Activated T-helper 9 cell treated with anti-CD3 and anti-CD28 coated beads, Interleukin-2, amount 50 U/mL, for 16 hours (primary cell): ENCODE data around the gene ZNF438.
"Not testable (repeated sequence)": the region's sequence is repeated elsewhere in the genome, so short reads cannot be mapped to it uniquely, and the experiment has no call there.

Experiments
- DNase-seq: peaks from one replicate; pipeline ENCODE4 v3.0.0-alpha.2; 2020; ENCODE audit warnings: low read depth

ZNF438 gene

DNA sequence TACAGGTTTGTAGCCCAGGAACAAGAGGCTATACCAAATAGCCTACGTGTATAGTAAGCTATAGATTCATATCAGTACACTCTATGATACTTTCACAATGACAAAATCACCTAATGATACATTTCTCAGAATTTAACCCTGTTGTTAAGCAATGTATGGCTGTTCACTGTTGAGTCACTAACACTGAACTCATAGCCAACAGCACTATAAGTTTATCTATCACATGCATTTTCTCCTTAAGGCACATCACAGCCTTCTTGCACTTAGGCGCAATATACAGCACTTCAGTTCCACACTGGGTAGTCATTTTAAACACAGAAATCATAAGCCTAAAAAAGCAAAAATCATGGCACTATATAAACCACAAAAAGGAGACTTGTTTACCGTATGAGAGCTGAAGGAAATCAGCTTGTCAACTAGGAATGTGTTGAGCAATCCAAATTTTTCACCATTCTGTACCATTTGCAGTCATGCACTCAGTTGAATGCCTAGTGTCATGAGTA, 45.6 kb downstream of the ZNF438 start:
- DNase-seq, result no peak

DNA sequence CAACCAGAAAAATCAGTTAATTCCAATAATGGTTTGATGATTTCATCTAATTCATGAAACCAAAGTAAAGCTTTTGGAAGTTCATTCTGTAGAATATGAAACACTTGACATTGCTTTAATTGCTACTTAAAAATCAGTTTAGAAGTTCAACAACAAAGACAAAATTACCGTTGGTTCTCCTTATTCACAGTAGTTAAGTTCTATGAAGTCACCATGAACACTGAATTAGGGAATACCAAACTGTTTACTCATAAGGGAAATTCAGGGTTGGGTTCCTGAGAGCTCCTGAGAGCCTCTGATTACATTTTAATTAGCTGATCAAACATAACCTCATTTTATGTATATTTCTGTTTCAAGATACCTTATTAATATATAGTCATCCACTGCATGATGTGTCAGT, 46.2 kb downstream of the ZNF438 start:
- no peak for DNase-seq

DNA sequence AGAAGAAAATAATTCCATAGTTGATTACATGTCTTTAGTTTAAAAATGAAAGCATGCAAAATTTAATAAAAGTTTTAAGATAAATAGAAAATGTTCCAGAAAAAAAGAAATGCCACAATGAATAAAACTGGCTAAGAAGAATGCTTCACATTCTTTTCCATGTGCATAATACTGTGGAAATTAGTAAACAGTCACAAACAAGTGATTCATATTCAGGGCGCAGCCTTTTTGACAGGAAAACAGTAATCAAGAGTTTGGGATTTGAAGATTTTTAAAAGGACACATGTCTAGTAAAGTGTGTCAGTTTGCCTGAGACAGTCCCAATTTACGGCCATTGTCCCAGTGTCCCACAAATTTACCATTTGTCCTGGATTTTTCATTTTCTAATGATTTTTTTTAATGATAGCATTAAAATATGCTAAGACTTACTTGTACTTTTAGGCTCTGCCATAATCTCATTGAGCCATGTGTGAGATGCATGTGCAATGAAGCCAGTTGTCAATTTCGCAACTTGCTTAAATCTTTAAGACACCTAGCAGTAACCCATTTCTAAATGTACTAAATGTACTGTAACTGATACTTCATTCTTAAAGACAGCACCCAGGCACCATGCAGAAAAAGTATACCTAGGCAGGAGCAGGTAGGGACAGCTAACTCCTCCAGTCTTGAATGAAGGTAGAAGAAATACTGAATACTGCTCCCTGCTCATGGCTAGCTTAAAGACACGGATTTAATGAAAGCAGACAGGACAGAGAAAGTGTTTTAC, 46.9 kb downstream of the ZNF438 start:
- no peak for DNase-seq

DNA sequence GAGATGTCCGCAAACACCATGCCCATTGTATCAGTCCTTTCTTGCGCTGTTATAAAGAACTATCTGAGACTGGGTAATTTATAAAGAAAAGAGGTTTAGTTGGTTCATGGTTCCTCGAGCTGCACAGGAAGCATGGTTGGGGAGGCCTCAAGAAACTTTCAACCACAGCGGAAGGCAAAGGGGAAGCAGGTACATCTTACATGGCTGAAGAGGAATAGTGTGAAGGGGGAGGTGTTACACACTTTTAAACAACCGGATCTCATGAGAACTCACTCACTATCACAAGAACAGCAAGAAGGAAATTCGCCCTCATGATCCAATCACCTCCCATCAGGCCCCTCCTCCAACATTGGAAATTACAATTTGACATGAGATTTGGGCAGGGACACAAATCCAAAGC, 48.5 kb downstream of the ZNF438 start:
- not testable (repeated sequence) for DNase-seq

DNA sequence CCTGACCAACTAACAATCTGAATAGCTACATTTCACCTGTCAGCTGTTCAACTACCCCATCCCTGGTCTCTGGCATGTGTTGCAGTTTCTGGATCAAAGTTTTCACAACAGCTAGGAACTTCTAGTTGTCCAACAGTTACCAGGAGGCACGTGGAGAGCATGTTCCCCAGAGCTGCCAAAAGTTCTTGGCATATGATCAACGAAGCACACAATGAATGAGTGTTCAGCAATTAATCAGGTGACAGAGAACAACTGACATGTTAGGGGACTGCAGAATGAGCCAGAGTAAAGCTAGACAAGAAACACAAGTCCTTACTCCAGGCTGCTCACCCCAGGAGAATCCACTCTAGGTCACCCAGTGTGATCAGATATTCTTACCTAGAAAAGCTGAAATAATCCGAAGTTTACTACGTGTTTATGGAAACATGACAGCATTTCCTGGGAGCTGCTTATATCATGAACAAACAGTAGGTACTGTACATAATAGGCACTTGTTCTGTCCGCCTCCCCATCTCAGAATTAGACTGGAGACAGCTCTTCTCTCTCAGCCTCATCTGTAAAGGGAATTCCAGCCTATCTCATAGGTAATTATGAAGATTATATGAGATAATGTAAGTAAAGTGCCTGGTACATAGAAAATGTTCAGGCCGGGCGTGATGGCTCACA, 50.6 kb downstream of the ZNF438 start:
- DNase-seq, result no peak

DNA sequence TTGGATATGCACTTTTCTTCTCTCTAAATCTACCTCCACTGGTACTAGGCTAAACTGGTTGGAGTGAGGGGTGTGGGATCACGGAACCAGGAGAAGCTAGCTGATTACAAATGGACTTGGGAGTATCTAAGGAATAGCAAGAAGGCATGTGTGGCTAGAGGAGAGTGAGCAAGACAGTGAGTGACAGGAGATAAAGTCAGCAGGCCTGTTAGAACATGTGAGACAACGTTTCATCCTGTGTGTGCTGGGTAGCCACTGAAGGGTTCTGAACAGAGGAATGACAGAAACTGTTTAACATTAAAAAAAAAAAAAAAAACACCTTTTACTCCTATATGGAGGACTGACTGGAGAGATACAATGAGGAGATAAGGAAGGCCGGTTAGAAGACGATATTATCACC, 51.7 kb downstream of the ZNF438 start:
- no peak for DNase-seq

DNA sequence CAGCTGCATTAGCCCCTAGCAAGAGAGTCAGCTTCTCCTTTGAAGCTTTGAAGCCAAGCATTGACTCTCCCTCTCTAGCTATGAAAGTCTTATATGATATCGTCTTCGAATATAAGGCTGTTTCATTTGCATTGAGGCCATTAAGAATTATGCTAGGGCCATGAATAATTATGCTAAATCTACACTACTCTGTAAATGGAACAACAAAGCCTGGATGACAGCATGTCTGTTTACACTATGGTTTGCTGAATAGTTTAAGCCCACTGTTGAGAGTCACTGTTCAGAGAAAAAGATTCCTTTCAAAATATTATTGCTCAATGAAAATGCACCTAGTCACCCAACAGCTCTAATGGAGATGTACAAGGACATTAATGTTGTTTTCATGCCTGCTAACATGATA, 52.8 kb downstream of the ZNF438 start:
- DNase-seq, result no peak

DNA sequence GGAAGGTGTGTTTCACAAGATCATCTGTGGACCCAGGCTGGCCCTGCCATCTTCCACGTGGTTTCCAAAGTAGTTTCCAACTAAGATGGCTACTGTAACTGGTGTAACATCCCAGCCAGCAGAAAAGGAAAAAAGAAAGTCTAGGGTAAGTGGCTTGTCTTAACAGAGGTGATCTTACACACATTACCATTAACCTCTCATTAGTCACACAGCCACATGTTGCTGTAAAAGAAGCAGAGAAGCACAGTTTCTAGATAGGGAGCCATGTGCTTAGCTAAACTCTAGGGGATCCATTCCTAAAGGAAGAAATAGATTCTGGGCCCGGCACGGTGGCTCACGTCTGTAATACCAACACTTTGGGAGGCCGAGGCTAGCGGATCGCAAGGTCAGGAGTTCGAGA, 54.3 kb downstream of the ZNF438 start:
- no peak for DNase-seq

DNA sequence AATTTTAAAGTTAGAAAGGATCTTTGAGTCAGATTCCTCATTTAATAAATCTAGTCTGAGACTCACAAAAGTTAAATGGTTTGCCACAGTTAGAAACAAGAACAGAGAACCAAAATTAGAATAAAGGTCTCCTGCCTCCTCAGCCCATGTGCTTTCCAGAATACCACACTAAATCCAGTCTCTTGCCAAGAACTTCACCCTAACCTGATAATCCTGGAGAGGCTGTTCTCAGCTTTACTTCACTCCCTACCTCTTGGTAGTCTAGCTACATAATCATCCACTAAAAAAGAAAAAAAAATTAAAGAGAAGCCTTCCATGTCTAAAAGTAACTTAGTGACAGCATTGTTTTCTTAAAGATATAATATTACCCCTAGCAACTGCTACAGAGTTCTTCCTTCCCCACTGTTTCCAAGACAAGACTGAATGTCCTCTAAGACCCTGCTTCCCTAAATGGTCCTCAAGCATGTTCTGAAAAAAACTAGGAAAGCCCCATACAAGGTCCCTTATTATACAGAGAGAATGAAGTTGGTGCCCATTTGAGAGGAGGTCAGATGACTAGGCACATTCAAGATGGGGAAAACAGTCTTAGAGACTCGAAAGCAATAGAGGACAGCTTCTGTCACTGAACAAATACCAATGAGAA, 56.8 kb downstream of the ZNF438 start:
- no peak for DNase-seq

DNA sequence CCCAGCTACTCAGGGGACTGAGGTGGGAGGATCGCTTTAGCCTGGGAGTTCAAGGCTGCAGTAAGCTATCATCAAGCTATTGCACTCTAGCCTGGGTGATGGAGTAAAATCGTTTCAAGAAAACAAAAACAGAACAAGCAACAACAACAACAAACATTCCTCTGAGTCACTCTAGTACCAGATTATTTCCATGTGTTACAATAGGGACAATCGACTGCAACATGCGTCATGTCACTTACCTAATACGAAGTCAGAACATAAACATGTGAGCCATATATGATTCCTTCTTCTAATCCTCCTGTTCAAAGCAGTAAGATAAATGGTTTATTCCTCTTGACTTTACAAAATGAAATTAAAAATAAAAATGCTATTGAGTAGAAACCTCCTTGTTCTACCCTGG, 57.3 kb downstream of the ZNF438 start:
- no peak for DNase-seq

DNA sequence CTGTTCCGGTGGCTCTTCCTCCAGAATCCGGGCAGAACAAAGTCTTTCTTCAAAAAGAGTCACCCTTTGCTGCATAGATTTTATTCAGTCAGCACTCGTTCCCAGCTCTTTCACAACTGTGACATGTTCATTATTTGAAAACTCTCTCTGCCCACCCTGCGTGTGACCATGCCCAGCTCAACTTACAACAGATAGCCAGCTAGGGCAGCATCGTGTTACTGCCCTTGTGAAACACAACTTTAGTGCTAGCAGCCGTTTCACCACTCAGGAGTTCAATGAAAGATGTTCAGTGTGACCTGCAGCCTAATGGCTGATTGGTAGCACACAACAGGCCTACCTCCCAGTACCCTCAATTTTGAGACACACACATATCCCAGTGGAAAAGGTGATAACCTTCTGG, 57.9 kb downstream of the ZNF438 start:
- no peak for DNase-seq

DNA sequence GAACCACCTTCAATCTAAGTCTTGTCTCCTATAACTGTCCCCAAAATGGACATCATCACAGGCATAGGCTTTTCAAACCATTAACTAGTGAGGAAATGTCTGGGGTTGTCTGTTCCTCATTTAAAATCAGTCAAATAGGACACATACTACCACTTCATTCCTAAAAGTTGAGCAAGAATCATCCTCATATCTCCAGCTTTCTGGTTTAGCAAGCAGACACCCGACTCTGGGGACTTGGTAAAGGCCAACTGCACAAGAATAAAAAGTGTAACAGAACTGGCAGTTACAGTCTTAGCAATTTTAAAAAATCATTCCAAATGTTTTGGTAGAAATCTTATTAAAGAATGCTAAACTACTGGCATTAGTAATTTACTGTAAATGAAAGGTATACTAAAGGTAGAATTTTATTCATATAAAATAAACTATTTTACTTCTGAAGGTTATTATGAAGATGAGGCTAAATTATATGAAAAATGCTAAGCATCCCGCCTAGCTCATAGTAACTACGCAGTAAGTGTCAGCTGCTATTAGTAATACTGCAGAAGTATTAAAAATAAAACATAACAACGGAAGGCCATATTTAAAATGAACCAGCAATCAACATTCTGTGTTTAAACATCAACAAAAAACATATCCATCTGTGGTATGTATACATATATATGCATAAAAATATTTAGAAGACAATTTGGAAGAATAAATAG, 60.8 kb downstream of the ZNF438 start:
- DNase-seq, result no peak

DNA sequence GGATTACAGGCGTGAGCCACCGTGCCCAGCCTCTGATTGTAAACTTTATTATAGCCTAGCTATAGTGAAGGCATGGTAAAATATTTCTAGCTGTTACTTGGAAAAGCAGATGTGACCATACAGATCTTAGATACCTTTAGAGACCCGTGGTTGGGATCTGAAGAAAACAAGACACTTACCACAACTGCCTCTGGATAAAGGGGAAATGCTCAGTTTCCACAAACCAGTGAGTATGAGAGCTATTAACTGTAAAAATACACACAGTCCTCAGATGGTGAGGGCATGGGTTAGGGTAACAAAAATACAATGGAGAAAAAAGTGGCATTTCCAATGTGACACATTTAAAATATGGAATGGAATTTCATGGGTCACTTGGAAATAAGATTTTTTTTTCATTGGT, 63.0 kb downstream of the ZNF438 start:
- no peak for DNase-seq

DNA sequence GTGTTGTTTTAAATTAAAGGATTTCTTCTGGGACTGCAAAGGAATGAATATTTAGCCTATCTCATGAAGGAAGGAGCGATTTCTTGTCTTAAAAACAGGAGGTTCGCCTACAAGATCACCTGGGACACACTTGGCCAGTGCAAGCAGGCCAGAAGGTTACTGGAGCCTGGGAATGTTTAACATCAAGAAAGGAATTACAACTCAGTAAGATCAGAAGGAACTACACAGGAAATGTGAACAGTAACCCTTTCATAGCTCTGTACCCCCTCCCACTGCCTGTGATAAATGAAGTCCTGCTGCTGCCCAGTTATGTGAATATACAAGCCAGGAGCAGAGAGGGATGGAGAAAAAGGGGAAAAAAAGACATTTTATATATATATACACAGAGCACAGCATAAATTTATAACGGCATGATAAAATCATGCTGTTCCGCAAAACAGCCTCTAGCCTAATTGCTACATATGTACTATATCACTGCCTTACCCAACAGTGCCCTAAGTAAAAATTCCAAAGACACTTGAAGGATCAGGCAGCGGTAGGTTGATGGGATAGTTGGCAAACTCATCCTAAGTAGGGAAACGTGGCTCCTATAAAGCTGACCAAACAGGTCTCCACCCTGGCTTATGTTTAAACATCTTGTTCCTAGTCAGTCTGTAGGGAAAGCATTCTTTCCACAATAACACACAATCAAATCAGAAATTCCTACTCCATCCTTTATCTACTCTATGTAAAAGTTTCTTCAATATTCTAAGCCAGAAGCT, 63.8 kb downstream of the ZNF438 start:
- no peak for DNase-seq

DNA sequence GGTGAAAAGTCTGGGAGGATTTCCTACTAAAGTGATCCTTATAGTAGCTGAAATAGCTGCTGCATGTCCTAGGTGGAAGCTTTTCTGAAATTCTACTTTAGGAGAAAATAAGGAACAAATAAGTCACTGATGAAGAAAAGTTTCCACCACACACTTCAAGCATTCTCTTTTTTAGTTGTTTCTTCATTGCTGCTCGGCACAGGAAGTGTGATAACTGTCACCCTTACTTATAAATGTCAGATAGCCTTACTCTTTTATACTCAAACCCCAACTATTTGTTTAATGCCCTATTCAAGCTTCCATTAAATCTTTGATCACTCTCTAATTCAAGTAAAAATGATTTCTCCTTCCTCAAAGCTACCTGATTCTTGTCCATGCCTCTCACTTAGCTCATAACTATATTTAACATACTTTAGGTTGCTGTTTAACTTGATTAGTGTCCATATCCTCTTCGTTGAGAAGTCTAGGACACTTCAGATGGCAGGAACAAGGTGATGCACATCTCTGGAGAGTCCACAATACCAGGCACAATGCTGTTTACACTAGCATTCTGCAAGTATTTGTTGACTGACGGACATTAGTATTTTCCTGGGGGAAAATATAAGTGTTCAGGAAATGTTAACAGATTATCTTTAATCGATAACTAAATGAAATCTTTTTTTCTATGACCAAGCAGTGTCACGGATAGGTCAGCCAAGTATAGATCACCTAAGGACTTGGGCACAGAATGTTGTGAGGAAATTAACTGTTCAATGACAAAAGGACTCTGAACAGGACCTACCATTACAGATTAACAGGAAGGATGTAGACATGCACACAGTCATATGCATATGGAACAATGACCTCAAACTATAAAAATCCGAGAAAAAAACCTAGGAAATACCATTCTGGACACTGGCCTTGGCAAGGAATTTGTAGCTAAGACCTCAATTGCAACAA, 67.4 kb downstream of the ZNF438 start:
- no peak for DNase-seq

DNA sequence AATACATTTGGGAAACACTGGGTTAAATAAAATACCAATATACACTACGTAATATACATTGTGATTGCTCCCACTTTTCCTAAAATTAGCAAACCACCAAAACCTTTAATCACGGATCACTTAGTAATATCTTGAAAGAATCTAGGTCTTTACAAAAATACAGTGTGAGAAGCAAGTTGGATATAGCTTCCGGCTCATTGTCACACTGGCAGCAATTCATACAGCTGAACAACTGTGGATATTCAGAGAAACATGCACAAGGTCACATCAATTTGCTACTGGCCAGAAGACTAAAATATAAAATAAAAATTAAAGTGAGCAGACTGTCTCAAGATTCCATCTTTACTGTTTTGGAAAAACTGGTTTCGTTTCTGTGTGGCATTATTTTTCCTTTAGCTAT, 69.1 kb downstream of the ZNF438 start:
- no peak for DNase-seq

DNA sequence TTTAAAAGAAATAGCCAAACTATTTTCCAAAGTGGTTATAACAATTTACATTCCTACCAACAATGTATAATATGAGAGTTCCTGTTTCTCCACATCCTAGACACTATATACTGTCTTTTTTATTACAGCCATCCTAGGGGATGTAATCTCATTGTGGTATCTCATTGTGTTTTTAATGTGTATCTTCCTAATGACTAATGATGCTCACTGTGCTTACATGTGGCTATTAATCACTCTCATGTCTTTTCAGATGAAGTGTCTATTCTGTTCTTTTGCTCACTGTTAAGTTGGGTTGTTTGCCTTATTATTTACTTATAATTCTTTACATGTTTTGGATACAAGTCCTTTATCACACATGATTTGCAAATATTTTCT, 71.8 kb downstream of the ZNF438 start:
- no peak for DNase-seq

DNA sequence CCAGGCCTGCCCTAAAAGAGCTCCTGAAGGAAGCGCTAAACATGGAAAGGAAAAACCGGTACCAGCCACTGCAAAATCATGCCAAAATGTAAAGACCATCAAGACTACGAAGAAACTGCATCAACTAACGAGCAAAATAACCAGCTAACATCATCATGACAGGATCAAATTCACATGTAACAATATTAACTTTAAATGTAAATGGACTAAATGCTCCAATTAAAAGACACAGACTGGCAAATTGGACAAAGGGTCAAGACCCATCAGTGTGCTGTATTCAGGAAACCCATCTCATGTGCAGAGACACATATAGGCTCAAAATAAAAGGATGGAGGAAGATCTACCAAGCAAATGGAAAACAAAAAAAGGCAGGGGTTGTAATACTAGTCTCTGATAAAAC, 82.4 kb downstream of the ZNF438 start:
- not testable (repeated sequence) for DNase-seq

DNA sequence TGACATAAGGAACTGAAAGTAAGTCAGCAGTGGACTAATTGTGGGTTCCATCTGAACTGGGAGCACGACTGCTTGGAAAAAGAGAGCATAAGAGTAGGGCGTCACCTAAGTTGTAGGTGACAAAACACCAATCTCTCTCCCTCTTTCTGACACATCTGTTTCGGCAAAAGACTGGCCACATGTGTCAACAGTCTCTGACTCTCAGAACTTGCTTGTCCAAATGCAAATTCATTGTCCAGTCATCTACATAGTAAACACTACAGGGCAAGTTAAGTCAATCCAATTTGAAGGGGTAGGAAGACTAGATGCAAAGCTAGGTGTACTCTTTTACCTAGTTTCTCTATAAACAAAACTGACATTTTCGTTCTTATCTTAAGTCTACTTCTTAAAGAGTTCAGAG, 87.7 kb downstream of the ZNF438 start:
- no peak for DNase-seq

DNA sequence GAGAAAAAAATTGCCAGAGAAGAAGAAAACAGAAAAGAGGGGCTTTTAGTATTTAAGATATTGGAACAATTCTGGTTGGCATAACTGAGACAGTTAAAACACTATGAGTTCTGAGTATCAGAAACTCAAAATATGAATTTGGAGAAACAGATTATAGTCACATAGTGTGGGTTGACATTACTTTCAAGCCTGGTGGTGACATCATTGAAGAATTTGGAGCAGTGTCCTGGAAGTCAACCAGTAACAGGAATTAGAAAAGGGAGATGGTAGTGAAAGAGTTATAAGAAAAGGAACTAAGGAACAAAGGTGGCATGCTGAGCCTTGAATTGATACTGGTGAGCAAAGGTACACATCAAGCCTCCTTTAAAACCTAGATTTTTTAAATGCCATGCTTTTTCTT, 88.2 kb downstream of the ZNF438 start:
- DNase-seq, result no peak

DNA sequence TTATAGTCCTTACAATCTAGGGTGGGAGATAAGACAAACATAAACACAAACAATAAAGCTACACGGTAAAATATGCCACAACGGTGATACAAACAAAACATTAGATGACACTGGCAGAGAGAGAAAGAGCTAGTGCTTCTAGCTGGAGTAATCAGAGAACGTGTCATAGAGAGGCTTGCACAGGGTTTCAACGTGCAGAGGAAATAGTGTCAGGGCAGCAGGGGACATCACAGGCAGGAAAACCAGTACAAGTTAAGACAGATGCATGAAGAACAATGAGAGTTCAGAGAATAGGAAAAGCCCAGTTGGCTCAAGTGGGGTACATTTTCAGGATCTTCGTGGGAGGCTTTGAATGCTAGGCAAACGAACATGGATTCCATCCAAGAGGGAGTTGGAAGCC, 91.4 kb downstream of the ZNF438 start:
- DNase-seq, result no peak
